SK-N-SH treated with all-trans-retinoic acid at 6 μM for 48 hours (cell line): ENCODE data around the gene GSAP.

Experiments used
- ISL1 ChIP-seq: fragments of 250-450 bp; sonication (Bioruptor Pico); IDR thresholded peaks from 2 replicates; pipeline ENCODE4 v2.1.2; 2022; ENCODE audit warnings: mild to moderate bottlenecking, moderate library complexity
- OSR1 ChIP-seq: fragments of 250-450 bp; sonication (Bioruptor Pico); IDR thresholded peaks from 2 replicates; pipeline ENCODE4 v1.8.0; 2022; ENCODE audit warnings: moderate library complexity, mild to moderate bottlenecking, inconsistent platforms
- PATZ1 ChIP-seq: fragments of 250-450 bp; sonication (Bioruptor Pico); IDR thresholded peaks from 2 replicates; pipeline ENCODE4 v1.8.0; 2020; ENCODE audit warnings: mild to moderate bottlenecking, moderate library complexity, borderline replicate concordance
- POU6F1 ChIP-seq: fragments of 250-450 bp; sonication (Bioruptor Pico); IDR thresholded peaks from 2 replicates; pipeline ENCODE4 v1.8.0; 2021; ENCODE audit warnings: low read depth, mild to moderate bottlenecking, moderate library complexity, borderline replicate concordance
- ZC3H10 ChIP-seq: fragments of 250-450 bp; sonication (Bioruptor Pico); IDR thresholded peaks from 2 replicates; pipeline ENCODE4 v1.5.1; 2021; ENCODE audit warnings: mild to moderate bottlenecking, moderate library complexity
- ZFP30 ChIP-seq: fragments of 450-650 bp; formaldehyde crosslinking; IDR thresholded peaks from 2 replicates; pipeline ENCODE4 v1.5.0; 2022; ENCODE audit warnings: mild to moderate bottlenecking, moderate library complexity
- ZNF70 ChIP-seq: fragments of 450-650 bp; formaldehyde crosslinking; IDR thresholded peaks from 2 replicates; pipeline ENCODE4 v1.5.0; 2020; ENCODE audit warnings: mild to moderate bottlenecking, moderate library complexity

GRCh38 chr7:77399816-77400215, 16.3 kb downstream of the GSAP start:
- TF ChIP-seq ZC3H10, result no peak
- TF ChIP-seq ISL1 (CRISPR knock-in tag), result no peak
- TF ChIP-seq POU6F1 (CRISPR knock-in tag), result no peak
- TF ChIP-seq ZNF70 (CRISPR knock-in tag), result no peak
- no peak for TF ChIP-seq OSR1 (CRISPR knock-in tag)
- no peak for TF ChIP-seq PATZ1 (CRISPR knock-in tag)
- TF ChIP-seq ZFP30 (CRISPR knock-in tag), result no peak
